Endodermal cell (in vitro differentiated cells): ENCODE data around the gene COL11A2. TPM values are rescaled to one million over a fixed set of nuclear protein-coding genes. Genes with fewer than 3 reads are reported as not detected.

Source experiments
- DNase-seq: peaks from one replicate; pipeline ENCODE4 v3.0.0-alpha.2; 2017
- H3K27ac ChIP-seq: 2 replicates; pipeline ENCODE4 v1.5.1; 2013; ENCODE audit warnings: mild to moderate bottlenecking, low read depth, low read length, moderate library complexity
- H3K27me3 ChIP-seq: 2 replicates; pipeline ENCODE4 v1.6.1; 2013; ENCODE audit warnings: mild to moderate bottlenecking, low read length, moderate library complexity; ENCODE audit not compliant: insufficient read depth, control insufficient read depth, poor library complexity, severe bottlenecking
- H3K36me3 ChIP-seq: 2 replicates; pipeline ENCODE4 v1.7.0; 2013; ENCODE audit warnings: mild to moderate bottlenecking, low read length, moderate library complexity; ENCODE audit not compliant: control insufficient read depth, insufficient read depth
- H3K4me1 ChIP-seq: one replicate; pipeline ENCODE4 v1.7.0; 2013; ENCODE audit warnings: low read length; ENCODE audit not compliant: control insufficient read depth, insufficient read depth
- H3K4me3 ChIP-seq: 2 replicates; pipeline ENCODE4 v1.5.1; 2013; ENCODE audit warnings: mild to moderate bottlenecking, low read length, moderate library complexity
- H3K9ac ChIP-seq: 2 replicates; pipeline ENCODE4 v1.6.1; 2013; ENCODE audit warnings: mild to moderate bottlenecking, low read length, moderate library complexity; ENCODE audit not compliant: poor library complexity, severe bottlenecking; ENCODE audit errors: extremely low read depth
- H3K9me3 ChIP-seq: 2 replicates; pipeline ENCODE4 v1.6.1; 2013; ENCODE audit warnings: mild to moderate bottlenecking, low read length, moderate library complexity; ENCODE audit not compliant: control insufficient read depth
- H3K27ac Mint-ChIP-seq: 2 replicates; pipeline ENCODE4 v1.8.0; 2020; ENCODE audit warnings: mixed read lengths
- H3K27me3 Mint-ChIP-seq: 2 replicates; pipeline ENCODE4 v1.8.0; 2021; ENCODE audit warnings: mild to moderate bottlenecking, mixed read lengths; ENCODE audit not compliant: insufficient read depth
- H3K36me3 Mint-ChIP-seq: 2 replicates; pipeline ENCODE4 v1.8.0; 2020; ENCODE audit warnings: low read depth, mixed read lengths
- H3K4me1 Mint-ChIP-seq: 2 replicates; pipeline ENCODE4 v1.8.0; 2020; ENCODE audit warnings: mixed read lengths
- H3K4me3 Mint-ChIP-seq: 2 replicates; pipeline ENCODE4 v1.8.0; 2020; ENCODE audit warnings: mild to moderate bottlenecking, moderate library complexity, mixed read lengths
- H3K9me3 Mint-ChIP-seq: 2 replicates; pipeline ENCODE4 v1.8.0; 2020; ENCODE audit warnings: mild to moderate bottlenecking, mixed read lengths
- WGBS, 2 experiments: methylation state at CpG; one replicate each; pipeline versions ENCODE4 v1.1.5 to v1.1.7; 2013; ENCODE audit warnings: missing lambda C conversion rate in 2 of 2, mixed read lengths in 1 of 2; ENCODE audit not compliant: insufficient coverage in 1 of 2, insufficient read length in 1 of 2; 5-methylcytosine and 5-hydroxymethylcytosine counted together
- total RNA-seq, 2 donors: library from RNA; stranded (reverse); fragmentation: NEBNext Ultra II Directional in 1 of 2; extraction: Animal tissue kit (Norgen Biotek cat#: 25700) in 1 of 2; gene quantifications; 2 replicates in 1 of 2; 3 replicates in 1 of 2; pipeline ENCODE4 v1.2.1, GENCODE V29; 2021
- TF ChIP-seq, protein P1 (sequence below): fragments of 200-600 bp; sonication (generic); conservative IDR thresholded peaks from 2 replicates; pipeline ENCODE4 v1.5.0; 2021; ENCODE audit warnings: antibody characterized with exemption, mild to moderate bottlenecking

COL11A2 gene
- total RNA-seq, 2 donors from 2014 or later, result 1.3 to 2.8 TPM

DNA sequence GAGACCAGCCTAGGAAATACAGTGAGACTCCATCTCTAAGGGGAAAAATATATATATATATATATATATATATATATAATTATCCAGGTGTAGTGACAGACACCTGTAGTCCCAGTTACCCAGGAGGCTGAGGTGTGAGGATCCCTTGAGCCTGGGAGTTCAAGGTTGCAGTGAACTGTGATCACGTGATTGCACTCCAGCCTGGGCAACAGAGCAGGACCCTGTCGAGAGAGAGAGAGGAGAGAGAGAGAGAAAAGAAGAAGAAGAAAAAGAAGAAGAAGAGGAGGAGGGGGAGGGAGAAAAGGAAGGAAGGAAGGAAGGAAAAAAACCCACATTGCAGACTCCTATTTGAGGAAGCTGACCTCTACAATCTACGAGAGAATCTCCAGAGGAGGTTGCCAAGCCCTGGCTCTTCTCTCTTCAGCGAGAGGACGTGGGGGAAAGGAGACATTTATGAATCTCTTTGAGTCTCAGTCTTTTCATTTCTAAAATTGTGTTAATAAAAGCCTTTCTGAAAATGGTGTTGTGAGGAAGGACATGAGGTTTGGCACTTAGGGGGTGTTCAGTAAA, 49.7 kb downstream of the COL11A2 start:
- H3K9ac ChIP-seq, result no peak overlapping the region
- no peak overlapping the region for H3K27ac ChIP-seq
- peaks cover 2% of the 10 kb centered on the region for H3K9me3 Mint-ChIP-seq
- WGBS, 2 experiments, result 84 to 100% methylated on average over 1 to 5 of the region's 5 CpGs
- no peaks in the 10 kb centered on the region for H3K4me1 ChIP-seq
- no peaks in the 10 kb centered on the region for H3K4me1 Mint-ChIP-seq
- H3K36me3 ChIP-seq, result no peaks in the 10 kb centered on the region
- no peak overlapping the region for H3K4me3 ChIP-seq
- H3K4me3 Mint-ChIP-seq, result no peak overlapping the region
- H3K27me3 ChIP-seq, result no peaks in the 10 kb centered on the region
- no peaks in the 10 kb centered on the region for H3K36me3 Mint-ChIP-seq
- no peak overlapping the region for H3K27ac Mint-ChIP-seq
- no peaks in the 10 kb centered on the region for H3K9me3 ChIP-seq
- DNase-seq, result no peak
- H3K27me3 Mint-ChIP-seq, result peaks cover 13% of the 10 kb centered on the region
- TF ChIP-seq, protein P1, sequence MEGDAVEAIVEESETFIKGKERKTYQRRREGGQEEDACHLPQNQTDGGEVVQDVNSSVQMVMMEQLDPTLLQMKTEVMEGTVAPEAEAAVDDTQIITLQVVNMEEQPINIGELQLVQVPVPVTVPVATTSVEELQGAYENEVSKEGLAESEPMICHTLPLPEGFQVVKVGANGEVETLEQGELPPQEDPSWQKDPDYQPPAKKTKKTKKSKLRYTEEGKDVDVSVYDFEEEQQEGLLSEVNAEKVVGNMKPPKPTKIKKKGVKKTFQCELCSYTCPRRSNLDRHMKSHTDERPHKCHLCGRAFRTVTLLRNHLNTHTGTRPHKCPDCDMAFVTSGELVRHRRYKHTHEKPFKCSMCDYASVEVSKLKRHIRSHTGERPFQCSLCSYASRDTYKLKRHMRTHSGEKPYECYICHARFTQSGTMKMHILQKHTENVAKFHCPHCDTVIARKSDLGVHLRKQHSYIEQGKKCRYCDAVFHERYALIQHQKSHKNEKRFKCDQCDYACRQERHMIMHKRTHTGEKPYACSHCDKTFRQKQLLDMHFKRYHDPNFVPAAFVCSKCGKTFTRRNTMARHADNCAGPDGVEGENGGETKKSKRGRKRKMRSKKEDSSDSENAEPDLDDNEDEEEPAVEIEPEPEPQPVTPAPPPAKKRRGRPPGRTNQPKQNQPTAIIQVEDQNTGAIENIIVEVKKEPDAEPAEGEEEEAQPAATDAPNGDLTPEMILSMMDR, result no peak

DNA sequence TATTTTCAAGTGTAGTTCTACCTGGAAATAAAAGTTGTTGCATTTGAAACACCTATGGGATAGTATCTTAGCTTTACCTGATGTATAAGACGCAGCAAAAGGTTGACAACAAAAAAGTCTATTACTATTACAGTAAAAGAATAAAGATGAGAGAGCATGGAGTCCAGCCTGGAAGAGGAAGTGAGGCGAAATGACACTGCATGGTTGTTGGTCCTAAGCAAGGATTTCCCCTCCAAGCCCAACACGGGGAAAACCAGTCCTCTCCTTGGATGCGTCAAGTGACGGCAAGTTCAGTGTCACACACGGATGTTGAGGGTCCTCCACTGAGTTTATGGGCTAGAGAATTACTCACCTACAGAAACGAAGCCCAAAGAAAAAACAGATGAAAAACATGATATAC, 51.7 kb downstream of the COL11A2 start:
- Histone ChIP-seq H3K9me3 (no peaks in the 10 kb centered on the region), H3K9ac (no peak overlapping the region), H3K36me3 (no peaks in the 10 kb centered on the region), H3K27me3 (no peaks in the 10 kb centered on the region), H3K4me3 (no peak overlapping the region), H3K4me1 (no peaks in the 10 kb centered on the region), H3K27ac (no peak overlapping the region)
- Mint-ChIP-seq H3K4me3 (no peak overlapping the region), H3K27ac (no peak overlapping the region), H3K9me3 (peaks cover 2% of the 10 kb centered on the region), H3K36me3 (no peaks in the 10 kb centered on the region), H3K27me3 (peaks cover 13% of the 10 kb centered on the region), H3K4me1 (no peaks in the 10 kb centered on the region)
- TF ChIP-seq, protein P1, result no peak
- no peak for DNase-seq
- 91 to 95% methylated on average over 6 to 7 of the region's 7 CpGs for WGBS, 2 experiments

DNA sequence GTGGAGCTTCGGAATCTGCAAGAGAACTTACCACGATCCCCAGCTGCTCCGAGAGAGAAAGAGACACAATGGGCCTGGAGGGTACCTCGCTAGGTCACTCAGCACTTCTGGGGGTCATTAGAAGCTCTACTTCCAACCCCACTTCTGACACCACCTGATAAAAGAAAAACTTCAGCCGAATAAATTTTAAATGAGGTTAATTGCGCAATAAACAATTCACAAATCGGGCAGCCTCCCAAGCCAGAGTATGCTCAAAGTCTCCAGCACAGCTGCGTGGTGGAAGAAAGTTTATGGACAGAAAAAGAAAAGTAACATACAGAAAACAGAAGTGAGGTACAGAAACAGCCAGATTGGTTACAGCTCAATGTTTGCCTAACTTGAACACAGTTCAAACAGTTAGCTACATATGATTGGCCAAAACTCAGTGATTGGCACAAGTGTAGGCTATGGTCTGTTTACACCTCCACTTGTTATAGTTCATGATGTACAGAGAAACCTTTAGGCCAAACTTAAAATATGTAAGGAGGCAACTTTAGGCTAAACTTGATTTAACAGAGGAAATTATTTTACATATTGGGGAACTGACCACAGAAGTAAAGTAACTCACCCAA, 52.6 kb downstream of the COL11A2 start:
- WGBS, 2 experiments, result 81 to 88% methylated on average over 6 to 8 of the region's 8 CpGs
- H3K27me3 ChIP-seq, result no peaks in the 10 kb centered on the region
- TF ChIP-seq, protein P1, result no peak
- Mint-ChIP-seq H3K4me1 (no peaks in the 10 kb centered on the region), H3K9me3 (peaks cover 2% of the 10 kb centered on the region), H3K27ac (no peak overlapping the region), H3K27me3 (peaks cover 13% of the 10 kb centered on the region), H3K36me3 (no peaks in the 10 kb centered on the region), H3K4me3 (no peak overlapping the region)
- H3K36me3 ChIP-seq, result no peaks in the 10 kb centered on the region
- no peak overlapping the region for H3K27ac ChIP-seq
- H3K9me3 ChIP-seq, result no peaks in the 10 kb centered on the region
- no peaks in the 10 kb centered on the region for H3K4me1 ChIP-seq
- no peak overlapping the region for H3K9ac ChIP-seq
- no peak overlapping the region for H3K4me3 ChIP-seq
- DNase-seq, result no peak
